Measurements from ENCODE around the gene LMTK3. TPM values are rescaled to one million over a fixed set of nuclear protein-coding genes. Genes with fewer than 3 reads are reported as not detected.

LMTK3 gene
- total RNA-seq, 2 donors from 2014 or later, result 2.9 to 9.5 TPM

GRCh38 chr19:48484931-48485612 lies 26.6 kb downstream of the LMTK3 start:
- Mint-ChIP-seq H3K9me3 (no peaks in the 10 kb centered on the region), H3K36me3 (no peaks in the 10 kb centered on the region), H3K27ac (no peak overlapping the region)
- no peak for ATAC-seq
- no peak for DNase-seq (ENCODE audit: low spot score in 2 of 2)

- no peak for ATAC-seq
- Mint-ChIP-seq H3K36me3 (peaks cover 0 to 4% of the 10 kb centered on the region in 2 donors), H3K9me3 (no peaks in the 10 kb centered on the region), H3K27ac (peak overlapping the region in 1 of 2 donors; percentile 26)
- DNase-seq (ENCODE audit: low spot score in 2 of 2), result no peak
These were observed 27.3 kb downstream of the LMTK3 start for GRCh38 chr19:48484247-48484893.

GRCh38 chr19:48483301-48483700 lies 28.3 kb downstream of the LMTK3 start:
- DNase-seq (ENCODE audit: low spot score in 2 of 2), result no peak
- H3K9me3 Mint-ChIP-seq, result no peaks in the 10 kb centered on the region
- peak overlapping the region in 1 of 2 donors; percentile 24 for H3K27ac Mint-ChIP-seq
- no peak for ATAC-seq
- peaks cover 0 to 8% of the 10 kb centered on the region in 2 donors for H3K36me3 Mint-ChIP-seq

GRCh38 chr19:48481846-48482639 lies 29.6 kb downstream of the LMTK3 start:
- peak overlapping the region in 1 of 2 donors; percentile 88 for H3K27ac Mint-ChIP-seq
- ATAC-seq, result no peak
- no peaks in the 10 kb centered on the region for H3K9me3 Mint-ChIP-seq
- peaks cover 0 to 8% of the 10 kb centered on the region in 2 donors for H3K36me3 Mint-ChIP-seq
- no peak for DNase-seq (ENCODE audit: low spot score in 2 of 2)

GRCh38 chr19:48480558-48481500 lies 30.8 kb downstream of the LMTK3 start:
- Mint-ChIP-seq H3K36me3 (peaks cover 0 to 8% of the 10 kb centered on the region in 2 donors), H3K9me3 (no peaks in the 10 kb centered on the region), H3K27ac (peak overlapping the region; percentile 85 to 88)
- DNase-seq (ENCODE audit: low spot score in 2 of 2), result peak in 1 of 2 donors; percentile 51
- peak; percentile 69 to 77 for ATAC-seq

- peak; percentile 5 to 7 for ATAC-seq
- H3K27ac Mint-ChIP-seq, result peak overlapping the region; percentile 85 to 88
- DNase-seq (ENCODE audit: low spot score in 2 of 2), result no peak
- no peaks in the 10 kb centered on the region for H3K9me3 Mint-ChIP-seq
- peaks cover 0 to 8% of the 10 kb centered on the region in 2 donors for H3K36me3 Mint-ChIP-seq
These were observed 31.5 kb downstream of the LMTK3 start for GRCh38 chr19:48480183-48480557.

- no peak for DNase-seq (ENCODE audit: low spot score in 2 of 2)
- H3K27ac Mint-ChIP-seq, result peak overlapping the region; percentile 75 to 88
- ATAC-seq, result no peak
- peaks cover 0 to 8% of the 10 kb centered on the region in 2 donors for H3K36me3 Mint-ChIP-seq
- no peaks in the 10 kb centered on the region for H3K9me3 Mint-ChIP-seq
These were observed 31.9 kb downstream of the LMTK3 start for GRCh38 chr19:48479686-48480085.

- ATAC-seq (no peak), DNase-seq (ENCODE audit: low spot score in 2 of 2) (no peak)
- Mint-ChIP-seq H3K36me3 (peaks cover 0 to 8% of the 10 kb centered on the region in 2 donors), H3K9me3 (no peaks in the 10 kb centered on the region), H3K27ac (peak overlapping the region in 1 of 2 donors; percentile 88)
These were observed 33.0 kb downstream of the LMTK3 start for GRCh38 chr19:48478339-48479256.

GRCh38 chr19:48477698-48478338 lies 33.8 kb downstream of the LMTK3 start:
- H3K9me3 Mint-ChIP-seq, result no peaks in the 10 kb centered on the region
- H3K27ac Mint-ChIP-seq, result no peak overlapping the region
- ATAC-seq (no peak), DNase-seq (ENCODE audit: low spot score in 2 of 2) (no peak)
- peaks cover 0 to 8% of the 10 kb centered on the region in 2 donors for H3K36me3 Mint-ChIP-seq

GRCh38 chr19:48477067-48477685 lies 34.5 kb downstream of the LMTK3 start:
- DNase-seq (ENCODE audit: low spot score in 2 of 2), result no peak
- H3K9me3 Mint-ChIP-seq, result no peaks in the 10 kb centered on the region
- peaks cover 0 to 8% of the 10 kb centered on the region in 2 donors for H3K36me3 Mint-ChIP-seq
- no peak overlapping the region for H3K27ac Mint-ChIP-seq
- no peak for ATAC-seq

- peak overlapping the region; percentile 66 to 68 for H3K27ac Mint-ChIP-seq
- H3K36me3 Mint-ChIP-seq, result peaks cover 0 to 8% of the 10 kb centered on the region in 2 donors
- DNase-seq (ENCODE audit: low spot score in 2 of 2) (no peak), ATAC-seq (no peak)
- no peaks in the 10 kb centered on the region for H3K9me3 Mint-ChIP-seq
These were observed 35.5 kb downstream of the LMTK3 start for GRCh38 chr19:48476176-48476575.

- ATAC-seq (no peak), DNase-seq (ENCODE audit: low spot score in 2 of 2) (no peak)
These were observed 36.1 kb downstream of the LMTK3 start for GRCh38 chr19:48475369-48476068.

GRCh38 chr19:48474084-48474592 lies 37.5 kb downstream of the LMTK3 start:
- peak overlapping the region in 1 of 2 donors; percentile 33 for H3K27ac Mint-ChIP-seq
- H3K36me3 Mint-ChIP-seq, result peaks cover 0 to under 1% of the 10 kb centered on the region in 2 donors
- H3K9me3 Mint-ChIP-seq, result no peaks in the 10 kb centered on the region
- DNase-seq (ENCODE audit: low spot score in 2 of 2) (no peak), ATAC-seq (no peak)

More at GRCh38 chr19:48475369-48476068, 36.1 kb downstream of the LMTK3 start:
- Mint-ChIP-seq H3K36me3 (peaks cover 0 to 8% of the 10 kb centered on the region in 2 donors), H3K27ac (peak overlapping the region; percentile 65 to 66), H3K9me3 (no peaks in the 10 kb centered on the region)
